HS-27A (cell line): ENCODE measurements around the gene SRPK2.

Experiments used
- DNase-seq: peaks from one replicate; pipeline ENCODE4 v3.0.0-alpha.2; 2012; ENCODE audit warnings: low read depth, missing footprints

Gene SRPK2

DNA sequence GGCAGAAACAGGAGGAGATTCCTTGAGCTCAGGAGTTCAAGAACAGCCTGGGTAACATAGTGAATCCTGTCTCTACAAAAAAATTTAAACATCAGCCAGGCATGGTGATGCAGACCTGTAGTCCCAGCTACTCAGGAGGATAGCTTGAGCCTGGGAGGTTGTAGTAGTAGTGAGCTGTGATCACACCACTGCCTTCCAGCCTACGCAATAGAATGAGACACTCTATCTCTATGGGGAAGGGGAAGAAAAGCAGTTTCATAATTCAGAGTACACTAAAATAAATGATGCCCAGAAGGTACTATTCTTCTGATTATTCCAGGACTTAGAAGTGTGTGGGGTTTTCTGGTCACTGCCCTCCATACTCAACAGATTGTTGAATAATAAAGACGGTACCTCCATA lies 197.4 kb downstream of the SRPK2 start:
- no peak for DNase-seq

DNA sequence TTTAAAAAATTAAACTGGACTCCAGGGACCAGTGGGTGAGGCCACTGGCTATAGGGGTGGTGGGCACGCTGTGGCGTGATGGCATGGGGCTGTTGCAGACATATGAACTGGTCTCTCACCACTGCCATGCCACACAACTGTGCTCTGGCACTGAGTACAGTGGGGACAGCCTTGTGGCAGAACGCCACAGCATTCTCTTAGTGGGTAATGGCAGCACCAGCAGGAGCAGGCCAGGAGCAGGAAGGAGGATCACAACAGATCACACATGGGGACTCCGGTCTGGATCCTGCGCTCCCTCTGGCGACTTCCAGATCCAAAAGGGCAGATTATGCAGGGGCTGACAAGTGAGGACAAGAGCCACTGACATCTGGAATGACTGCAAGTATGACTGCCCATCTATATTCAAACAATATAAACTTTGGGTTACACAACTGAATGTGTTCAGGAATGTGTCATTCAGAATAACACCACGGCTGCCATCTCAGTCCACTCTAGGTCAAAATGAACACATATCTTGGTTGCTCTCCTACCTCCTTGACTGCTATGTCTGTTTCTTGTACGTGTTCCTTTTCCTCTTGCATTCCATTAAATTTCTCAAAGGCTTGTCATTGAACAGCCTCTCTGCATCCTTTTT lies 198.7 kb downstream of the SRPK2 start:
- no peak for DNase-seq

DNA sequence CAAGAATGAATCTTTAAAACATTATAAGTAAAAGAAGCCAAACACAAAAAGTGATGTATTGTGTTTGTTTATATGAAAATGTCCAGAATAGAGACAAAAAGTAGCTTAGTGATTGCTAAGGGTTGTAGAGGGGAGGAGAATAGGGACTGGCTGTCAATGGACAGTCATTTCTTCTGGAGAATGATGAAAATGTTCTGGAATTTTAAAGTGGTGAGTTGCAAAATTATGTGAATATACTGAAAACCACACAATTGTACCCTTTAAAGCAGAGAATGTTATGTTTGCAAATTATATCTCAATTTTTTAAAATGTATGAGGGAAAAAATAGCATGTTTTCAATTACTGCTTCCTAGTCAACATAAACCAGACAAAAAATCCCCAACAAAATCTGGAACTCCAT lies 200.5 kb downstream of the SRPK2 start:
- no peak for DNase-seq

DNA sequence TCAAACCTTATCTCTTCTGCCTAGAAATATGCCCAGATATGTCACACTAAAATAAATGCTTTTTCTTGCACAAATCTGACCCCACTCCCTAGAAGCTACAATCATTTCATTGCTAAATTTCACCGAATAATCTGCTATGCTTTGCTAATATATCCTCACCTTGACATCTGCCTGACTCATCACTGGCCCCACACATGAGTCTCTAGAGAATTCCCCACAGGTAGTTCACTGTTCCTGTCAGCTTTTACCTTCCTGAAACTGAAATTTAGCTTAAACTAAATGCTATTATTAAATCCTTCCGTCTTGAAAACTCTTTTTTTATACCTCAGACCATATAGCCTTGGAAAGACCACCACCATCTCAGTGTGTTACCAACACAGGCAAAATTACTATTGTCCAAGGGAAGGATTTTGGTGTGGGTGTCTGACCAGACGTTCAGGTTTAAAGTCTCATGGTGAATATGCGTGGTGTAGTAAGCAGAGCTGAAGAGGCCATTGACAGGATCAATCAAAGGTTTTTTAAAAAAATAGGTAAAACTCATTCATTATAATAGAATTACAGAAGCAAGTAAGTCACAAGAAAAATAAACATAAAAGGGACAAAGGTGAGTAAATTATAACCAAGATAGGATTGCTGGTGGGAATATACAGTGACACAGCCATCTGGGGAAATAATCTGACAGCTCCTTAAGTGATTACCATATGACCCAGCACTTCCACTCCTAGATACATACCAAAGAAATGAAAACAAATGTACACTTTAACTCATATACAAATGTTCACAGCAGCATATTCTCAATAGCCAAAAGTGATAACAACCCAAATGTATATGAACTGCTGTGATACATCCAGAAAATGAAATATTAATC lies 201.2 kb downstream of the SRPK2 start:
- DNase-seq = no peak

DNA sequence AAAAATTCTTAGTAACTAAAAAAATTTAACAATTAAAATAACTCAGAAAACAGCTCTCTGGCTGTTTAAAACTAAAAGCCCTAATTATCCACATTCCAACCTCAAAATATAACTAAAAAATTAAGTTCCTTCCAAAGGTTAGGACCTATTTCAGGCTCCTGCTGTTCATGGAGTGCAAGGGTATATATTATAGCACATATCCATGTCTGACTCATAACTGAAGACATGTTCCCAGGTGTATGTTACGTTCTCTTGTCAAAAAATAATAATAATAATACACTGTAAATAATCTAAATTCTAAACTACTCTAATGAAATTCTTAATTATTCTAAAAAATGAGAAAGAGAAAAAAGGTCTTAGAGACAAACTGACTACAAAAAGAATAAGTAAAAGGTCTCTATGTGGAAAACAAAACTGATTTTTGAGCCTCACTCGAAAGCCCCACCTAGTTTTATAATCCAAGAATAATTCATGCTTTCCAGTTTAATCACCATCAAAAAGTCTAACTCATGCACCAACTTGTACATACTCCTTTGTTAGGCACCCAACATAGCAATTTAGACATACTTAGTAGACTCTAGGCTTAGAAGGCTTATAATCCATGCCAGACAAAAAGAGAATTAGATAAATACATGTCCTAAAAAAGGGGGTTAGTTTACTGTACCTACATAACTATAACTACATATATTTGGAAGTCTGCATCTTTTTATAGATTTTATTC lies 203.3 kb downstream of the SRPK2 start:
- no peak for DNase-seq

DNA sequence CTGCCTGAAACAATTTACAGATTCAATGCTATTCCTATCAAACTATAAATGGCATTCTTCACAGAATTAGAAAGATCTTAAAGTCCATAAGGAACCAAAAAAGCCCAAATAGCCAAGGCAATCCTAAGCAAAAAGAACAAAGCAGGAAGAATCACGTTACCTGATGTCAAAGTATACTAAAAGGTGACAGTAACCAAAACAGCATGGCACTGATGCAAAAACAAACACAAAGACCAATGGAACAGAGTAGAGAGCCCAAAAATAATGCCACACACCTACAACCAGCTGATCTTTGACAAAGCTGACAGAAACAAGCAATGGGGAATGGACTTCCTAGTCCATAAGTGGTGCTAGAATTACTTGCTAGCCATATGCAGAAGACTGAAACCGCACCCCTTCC lies 208.7 kb downstream of the SRPK2 start:
- DNase-seq = no peak

DNA sequence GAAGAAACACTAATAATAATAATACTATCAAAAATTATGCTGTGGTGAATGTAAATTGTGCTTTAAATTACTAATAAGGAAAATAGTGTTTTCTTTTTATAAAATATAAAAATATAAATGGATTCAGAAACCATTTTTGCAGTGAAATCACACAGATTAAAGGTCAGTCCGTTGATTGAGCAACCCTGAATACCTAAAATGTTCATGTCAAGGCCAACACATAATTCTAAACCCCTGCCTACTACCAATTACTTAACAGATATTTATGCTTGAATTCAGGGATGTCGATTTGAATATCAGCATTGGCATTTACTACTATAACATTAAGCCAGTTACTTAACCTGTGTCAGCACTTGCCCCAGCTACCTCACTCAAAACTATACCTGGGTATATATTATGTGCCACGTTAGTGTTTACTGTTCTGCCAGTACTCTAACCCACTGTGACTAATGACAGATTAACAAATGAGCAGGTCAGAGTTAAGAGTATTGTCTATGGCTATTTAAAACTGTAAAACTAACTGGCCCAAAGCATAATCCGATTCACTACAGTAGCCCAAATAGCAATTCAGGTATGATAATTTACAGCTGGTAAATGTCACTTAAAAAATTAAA lies 209.7 kb downstream of the SRPK2 start:
- DNase-seq = no peak

DNA sequence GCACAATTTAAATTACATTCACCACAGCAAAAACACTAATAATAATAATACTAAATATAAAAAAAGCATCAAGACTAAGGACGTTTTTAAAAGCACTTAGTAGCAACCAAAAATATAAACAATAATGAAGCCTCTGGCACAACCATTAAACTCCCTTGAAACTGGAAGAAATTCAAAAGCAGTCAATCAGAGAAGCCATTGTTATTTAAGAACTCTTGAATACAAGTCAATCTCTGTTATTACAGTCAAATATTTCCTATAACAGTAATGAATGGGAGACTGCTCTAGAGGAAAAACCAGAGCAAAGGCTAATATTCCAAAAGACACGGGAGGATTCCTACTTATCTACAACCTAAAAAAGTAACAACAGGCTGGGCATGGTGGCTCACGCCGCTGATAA lies 210.5 kb downstream of the SRPK2 start:
- no peak for DNase-seq

DNA sequence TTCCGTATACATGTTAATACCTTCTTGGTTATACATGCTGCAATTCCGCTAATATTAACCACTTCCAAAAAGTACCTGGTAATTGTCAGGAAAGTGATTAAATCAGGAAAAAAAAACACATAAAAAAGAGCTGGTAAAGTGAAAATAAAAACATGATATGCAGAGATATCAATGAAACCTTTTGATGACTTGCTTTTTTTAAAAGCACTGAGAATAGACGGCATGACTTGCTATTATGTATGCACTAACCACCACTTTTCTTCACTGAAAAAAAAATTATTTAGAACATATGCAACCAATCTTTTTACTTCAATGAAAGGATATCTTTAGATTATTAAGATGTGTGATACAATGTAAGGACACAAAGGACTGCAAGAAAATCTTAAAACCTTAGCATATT lies 211.7 kb downstream of the SRPK2 start:
- no peak for DNase-seq

DNA sequence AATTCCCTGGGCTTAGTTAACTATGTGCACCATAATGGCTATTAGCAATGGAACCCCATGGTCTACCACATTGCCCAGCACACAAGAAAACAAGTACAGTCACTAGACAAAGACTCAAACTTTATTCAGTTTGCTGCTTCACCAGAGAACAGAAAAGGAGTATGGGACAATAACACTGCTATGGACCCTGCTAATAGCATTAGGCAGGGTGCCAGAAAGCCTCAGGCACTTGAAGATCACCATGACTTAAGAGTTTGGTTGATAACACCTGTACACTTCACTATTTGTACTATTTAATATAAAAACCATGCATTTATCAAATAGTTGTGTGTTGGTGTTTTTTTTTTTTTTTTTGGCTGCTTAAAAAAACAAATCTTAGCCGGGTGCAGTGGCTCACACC lies 215.1 kb downstream of the SRPK2 start:
- no peak for DNase-seq

DNA sequence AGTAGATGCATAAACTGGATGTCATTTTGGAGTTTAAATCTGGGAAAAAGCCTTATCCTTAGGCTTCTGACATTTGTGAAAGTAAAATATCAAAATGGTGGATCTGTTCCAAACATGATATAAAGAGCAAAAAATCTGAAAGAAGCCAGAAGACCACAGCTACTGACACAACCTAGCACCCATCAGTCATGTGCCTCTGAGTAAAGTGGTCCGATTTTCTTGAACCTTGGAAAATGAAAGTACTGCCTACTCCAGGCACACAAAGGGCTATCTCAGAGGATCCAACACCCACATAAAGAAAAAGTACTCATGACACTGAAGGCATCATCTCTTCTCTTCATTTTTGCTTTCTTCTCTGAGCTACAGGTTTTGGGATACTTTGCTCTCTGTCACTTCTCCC lies 224.0 kb downstream of the SRPK2 start:
- DNase-seq = no peak

DNA sequence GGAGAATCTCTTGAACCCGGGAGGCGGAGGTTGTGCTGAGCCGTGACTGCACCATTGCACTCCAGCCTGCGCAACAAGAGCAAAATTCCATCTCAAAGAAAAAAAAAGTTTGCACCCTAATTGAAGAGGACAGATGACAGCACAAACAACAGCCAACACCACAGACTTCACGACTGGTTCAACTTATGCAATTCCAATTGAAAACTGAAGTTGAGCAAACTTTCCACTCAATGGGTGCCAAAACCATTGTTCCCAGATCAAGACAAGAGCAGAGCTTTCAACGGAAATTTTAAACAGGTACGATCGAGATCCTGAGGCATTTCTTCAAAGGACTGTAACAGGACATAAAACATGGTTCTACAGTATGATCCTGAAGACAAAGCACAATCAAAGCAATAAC lies 225.0 kb downstream of the SRPK2 start:
- DNase-seq = no peak

DNA sequence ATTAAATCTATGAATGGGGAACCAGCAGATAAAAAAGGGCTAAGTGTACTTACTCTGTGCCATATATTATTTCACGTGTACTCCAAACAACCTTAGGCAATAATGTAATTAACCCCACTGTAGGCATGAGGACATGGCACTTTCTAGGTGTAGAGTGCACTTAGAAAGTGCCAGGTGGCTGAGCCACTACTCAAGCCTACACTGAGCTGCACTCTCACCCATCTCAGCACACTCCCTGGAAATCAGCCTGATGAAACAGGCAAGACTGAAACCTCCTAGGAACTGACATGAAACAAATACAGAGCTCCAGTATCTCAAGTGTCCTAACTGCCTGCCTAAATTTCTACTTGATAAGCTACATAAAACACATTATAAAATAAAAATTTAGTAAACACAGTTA lies 227.4 kb downstream of the SRPK2 start:
- DNase-seq = no peak

DNA sequence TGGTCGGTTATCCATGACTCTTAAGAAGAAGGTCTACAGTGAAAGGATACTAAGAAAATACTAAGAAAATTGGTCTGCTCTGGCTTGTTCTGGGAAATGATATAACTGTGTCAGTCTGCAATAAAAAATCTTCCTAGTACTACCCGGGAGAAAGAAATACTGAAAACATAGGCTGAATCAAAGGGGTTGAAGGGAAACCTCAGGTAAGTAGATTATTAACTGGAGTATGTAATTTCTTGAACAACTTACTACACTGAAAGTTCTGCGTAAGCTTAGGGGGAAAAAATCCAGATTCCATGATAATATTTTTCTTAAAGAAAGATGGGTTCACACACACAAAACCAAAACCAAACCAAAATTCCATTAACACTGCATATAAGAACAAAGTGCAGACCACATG lies 231.4 kb downstream of the SRPK2 start:
- DNase-seq = no peak

DNA sequence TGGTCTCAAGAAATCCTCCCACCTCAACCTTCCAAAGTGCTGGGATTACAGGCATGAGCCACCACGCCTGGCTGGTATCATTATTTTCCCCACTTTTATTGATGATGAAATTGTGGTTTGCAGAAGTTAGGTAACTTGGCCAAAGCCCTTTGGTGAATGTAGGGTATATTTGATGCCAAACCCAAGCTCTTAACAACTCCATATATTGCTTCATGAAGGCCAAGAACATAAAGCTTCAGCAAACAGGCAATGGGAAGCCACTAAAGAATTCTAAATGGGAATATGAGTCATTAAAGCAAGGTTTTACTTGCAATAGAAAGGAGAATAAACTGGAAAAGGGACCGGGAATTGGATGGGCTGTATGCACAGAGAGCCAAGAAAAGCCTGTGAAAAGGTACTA lies 232.0 kb downstream of the SRPK2 start:
- DNase-seq = no peak

DNA sequence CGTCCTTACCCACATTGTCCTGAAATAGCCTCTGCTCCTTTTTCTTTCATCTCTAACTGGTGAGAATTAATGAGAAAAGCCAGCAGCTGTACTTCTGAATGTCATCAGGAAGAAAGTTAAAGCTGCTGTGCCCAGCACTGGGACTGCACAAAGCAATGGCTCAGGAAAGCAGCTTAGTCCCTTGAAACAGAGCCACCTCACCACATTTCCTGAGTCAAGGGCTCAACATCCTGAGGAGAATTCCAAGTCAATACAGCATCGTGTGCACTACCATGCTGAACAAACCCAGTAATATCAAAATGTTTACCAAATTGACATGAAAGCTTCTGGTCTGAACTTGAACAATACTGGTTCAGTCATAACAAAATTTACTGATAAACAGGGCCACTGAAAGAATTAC lies 234.6 kb downstream of the SRPK2 start:
- no peak for DNase-seq

DNA sequence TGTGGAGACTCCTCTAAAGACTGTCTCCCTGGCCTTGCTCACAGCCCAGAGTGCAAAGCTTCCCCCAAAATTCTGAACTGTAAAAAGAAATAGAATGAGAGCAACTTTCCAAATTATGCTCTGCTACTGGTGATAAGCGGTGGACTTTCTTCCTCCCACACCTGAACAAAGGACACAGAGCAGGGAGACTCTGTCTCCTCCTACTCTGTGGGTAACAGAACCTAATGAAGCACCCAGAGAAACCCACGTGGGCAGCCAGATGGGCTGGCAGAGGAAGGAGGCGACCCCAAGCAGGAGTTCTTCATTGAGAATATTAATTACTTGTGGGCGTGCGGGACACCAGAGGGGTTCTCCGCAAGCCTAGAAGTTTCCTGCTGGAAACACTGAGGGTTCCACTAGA lies 235.2 kb downstream of the SRPK2 start:
- DNase-seq = no peak

DNA sequence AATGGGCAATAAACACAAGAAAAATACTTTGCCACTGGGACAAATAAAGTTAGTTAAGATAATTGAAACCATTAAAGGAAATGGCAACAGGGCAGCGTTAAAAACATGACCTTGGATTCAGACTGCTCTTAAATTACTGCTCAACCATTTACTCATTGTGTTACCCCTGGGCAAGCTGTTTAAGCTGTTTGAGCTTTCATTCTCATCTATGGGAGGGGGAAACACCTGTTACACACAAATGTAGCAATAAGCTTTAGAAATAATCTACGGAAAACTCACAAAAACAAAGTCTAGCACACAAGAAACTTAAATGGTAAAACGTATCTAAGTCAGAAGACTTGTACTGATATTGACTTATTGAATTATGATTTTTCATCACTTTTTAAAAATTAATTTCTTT lies 237.6 kb downstream of the SRPK2 start:
- no peak for DNase-seq

DNA sequence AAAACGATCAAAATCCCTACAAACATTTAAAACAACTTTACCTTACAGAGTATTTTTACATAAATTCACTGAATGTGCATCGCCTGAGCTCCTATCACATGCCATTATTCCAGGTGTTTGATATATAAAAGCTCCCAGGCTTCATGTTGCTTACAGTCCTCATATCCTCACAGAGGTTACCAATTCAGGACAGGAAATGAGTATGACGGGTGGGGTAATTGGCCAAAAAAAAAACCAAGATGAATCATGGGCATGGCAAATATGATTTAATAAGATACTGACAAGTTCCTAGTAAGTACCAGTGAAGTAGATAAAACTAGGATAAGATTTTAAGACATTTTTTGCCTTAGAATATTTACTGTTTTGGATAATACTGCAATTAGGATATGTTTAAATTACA lies 238.9 kb downstream of the SRPK2 start:
- DNase-seq = peak; percentile 17

DNA sequence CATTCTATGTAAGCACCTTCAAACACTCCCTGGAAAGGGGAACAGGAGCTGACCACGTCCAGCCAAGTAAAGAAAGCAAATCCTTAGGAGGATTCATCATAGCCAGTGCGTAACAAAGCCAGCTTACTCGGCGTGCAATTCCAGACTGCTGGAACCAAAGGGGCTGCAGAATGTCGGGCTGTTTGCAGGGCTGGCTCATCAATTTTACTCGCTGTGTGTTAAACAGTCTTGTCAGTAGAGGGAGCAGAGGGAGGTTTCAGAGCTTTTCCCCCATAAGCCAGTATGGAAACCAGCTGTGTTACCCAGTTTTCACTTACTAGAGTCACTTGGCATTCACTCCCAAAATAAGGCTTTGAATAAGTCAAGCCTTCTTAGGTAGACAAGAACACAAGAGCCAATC lies 247.7 kb downstream of the SRPK2 start:
- no peak for DNase-seq

DNA sequence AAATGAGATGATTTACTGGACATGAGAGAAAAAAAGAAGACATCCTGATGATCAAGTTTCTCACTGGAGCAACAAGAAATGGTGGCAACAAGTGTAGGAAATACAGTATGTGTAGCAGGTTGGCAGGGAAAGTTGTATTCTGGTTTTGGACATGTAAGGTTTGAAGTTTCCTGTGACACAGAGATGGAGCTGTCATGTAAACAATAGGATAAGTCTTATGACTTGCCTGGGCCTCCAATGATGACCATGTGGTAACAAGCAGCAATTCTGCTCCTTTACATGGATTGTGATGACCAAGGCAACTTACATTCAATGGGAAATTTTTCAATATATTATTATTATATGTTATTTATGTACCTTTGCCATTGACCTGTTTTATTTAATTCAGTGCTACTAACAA lies 249.3 kb downstream of the SRPK2 start:
- no peak for DNase-seq

DNA sequence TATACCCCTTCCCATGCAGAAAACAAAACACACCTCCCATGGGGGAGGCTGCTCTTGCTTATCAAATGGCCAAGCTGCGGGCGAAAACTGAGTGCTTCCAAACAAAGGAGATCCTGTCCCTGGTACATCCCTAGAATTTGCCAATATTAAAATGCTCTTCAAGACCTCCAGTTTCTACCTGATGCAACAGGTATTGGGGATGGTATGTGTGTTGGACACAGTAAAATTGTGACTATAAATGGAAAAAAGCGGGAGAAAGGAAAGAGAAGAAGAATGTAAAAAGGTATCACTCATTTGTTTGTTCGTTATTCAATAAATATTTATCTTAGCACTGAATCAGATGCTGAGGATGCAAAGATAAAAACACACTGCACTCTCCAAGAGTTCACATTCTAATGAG lies 250.8 kb downstream of the SRPK2 start:
- DNase-seq = no peak

DNA sequence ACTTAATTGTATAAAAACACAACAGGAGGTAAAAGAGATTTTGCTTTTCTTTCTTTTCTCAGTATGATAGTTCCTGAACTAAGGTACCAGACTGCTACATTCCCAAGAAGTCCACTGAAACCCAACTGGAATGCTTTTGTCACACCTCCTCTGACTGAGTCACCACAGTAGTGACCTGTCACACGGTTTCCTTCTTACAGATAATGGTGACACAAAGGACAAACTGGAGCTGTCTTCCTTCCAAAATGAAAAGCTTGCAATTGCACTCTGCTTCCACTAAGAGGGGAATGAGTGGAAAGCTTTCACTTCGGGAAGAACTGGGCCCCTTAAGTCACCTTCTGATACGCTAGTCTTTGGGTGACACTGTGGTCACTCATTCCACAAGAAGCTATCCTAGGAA lies 252.5 kb downstream of the SRPK2 start:
- no peak for DNase-seq
